Calu3 (cell line): ENCODE measurements around the gene BTBD10. TPM values are rescaled to one million over a fixed set of nuclear protein-coding genes. Genes with fewer than 3 reads are reported as not detected.

Experiments used
- BruUV-seq: library from RNA; stranded (reverse); fragments of 400-500 nt; replicated peaks from 2 replicates; lab custom pipeline; 2021; lab: Mats Ljungman, UMichigan
- CTCF ChIA-PET: fragments of 300-600 bp; sonication (Branson Sonifier 250); formaldehyde crosslinking; loops from one replicate; lab custom pipeline; 2022; ENCODE audit warnings: antibody characterized with exemption; lab: Charles Lee
- DNase-seq: peaks from one replicate; pipeline ENCODE4 v3.0.0; 2022
- H3K27ac Mint-ChIP-seq: one replicate; pipeline ENCODE4 v1.8.0; 2022; ENCODE audit warnings: mixed read lengths; ENCODE audit not compliant: unreplicated experiment
- H3K27me3 Mint-ChIP-seq: one replicate; pipeline ENCODE4 v1.8.0; 2022; ENCODE audit warnings: mixed read lengths; ENCODE audit not compliant: unreplicated experiment
- H3K36me3 Mint-ChIP-seq: one replicate; pipeline ENCODE4 v1.8.0; 2022; ENCODE audit warnings: mild to moderate bottlenecking, moderate library complexity, mixed read lengths; ENCODE audit not compliant: insufficient read depth, unreplicated experiment
- H3K4me1 Mint-ChIP-seq: one replicate; pipeline ENCODE4 v1.8.0; 2022; ENCODE audit warnings: mild to moderate bottlenecking, low read depth, mixed read lengths; ENCODE audit not compliant: unreplicated experiment
- H3K4me3 Mint-ChIP-seq: one replicate; pipeline ENCODE4 v1.8.0; 2022; ENCODE audit warnings: mild to moderate bottlenecking, low read depth, moderate library complexity, mixed read lengths; ENCODE audit not compliant: unreplicated experiment
- H3K9me3 Mint-ChIP-seq: one replicate; pipeline ENCODE4 v1.8.0; 2022; ENCODE audit warnings: low read depth, mixed read lengths; ENCODE audit not compliant: unreplicated experiment
- CTCF ChIP-seq: fragments of 200-600 bp; IDR thresholded peaks from one replicate; pipeline ENCODE4 v1.8.0; 2022; ENCODE audit warnings: antibody characterized with exemption; ENCODE audit not compliant: unreplicated experiment
- intact Hi-C: fragments of 100-400 bp; cut with micrococcal nuclease; formaldehyde crosslinking; loops from one replicate; pipeline ENCODE4 v1.10.0; 2022; ENCODE audit not compliant: unreplicated experiment
- total RNA-seq: library from RNA; stranded (reverse); gene quantifications from 2 replicates; pipeline ENCODE4 v1.2.3, GENCODE V29; 2022

Gene BTBD10
- total RNA-seq, 1 experiment from 2014 or later = 33.3 TPM

GRCh38 chr11:13434247-13435205, 28.5 kb downstream of the BTBD10 start:
- Mint-ChIP-seq H3K4me3 (no peak overlapping the region), H3K4me1 (peaks cover 9% of the 10 kb centered on the region), H3K27me3 (no peaks in the 10 kb centered on the region), H3K27ac (no peak overlapping the region), H3K9me3 (no peaks in the 10 kb centered on the region), H3K36me3 (no peaks in the 10 kb centered on the region)
- no peak for DNase-seq
- CTCF ChIA-PET = no interaction called here
- no peak for TF ChIP-seq CTCF
- intact Hi-C loops = no loop called here
- BruUV-seq = no TSS peak

GRCh38 chr11:13433437-13433836, 29.6 kb downstream of the BTBD10 start:
- Mint-ChIP-seq H3K9me3 (no peaks in the 10 kb centered on the region), H3K36me3 (no peaks in the 10 kb centered on the region), H3K27ac (no peak overlapping the region), H3K4me3 (no peak overlapping the region), H3K4me1 (peaks cover 9% of the 10 kb centered on the region), H3K27me3 (no peaks in the 10 kb centered on the region)
- no peak for TF ChIP-seq CTCF
- intact Hi-C loops = no loop called here
- no TSS peak for BruUV-seq
- DNase-seq = no peak
- CTCF ChIA-PET = interaction anchor here (1.0 kb wide), 1 partner anchor 9 kb away, joined by 4 read pairs; no protein-coding TSS in a partner anchor

- H3K36me3 Mint-ChIP-seq = no peaks in the 10 kb centered on the region
Measured at GRCh38 chr11:13429836-13430235, 33.2 kb downstream of the BTBD10 start.

GRCh38 chr11:13429288-13429687, 33.7 kb downstream of the BTBD10 start:
- intact Hi-C loops = no loop called here
- H3K27ac Mint-ChIP-seq = no peak overlapping the region
- peaks cover 13% of the 10 kb centered on the region for H3K4me1 Mint-ChIP-seq
- no peak for DNase-seq
- BruUV-seq = no TSS peak
- CTCF ChIA-PET = no interaction called here
- TF ChIP-seq CTCF = no peak
- H3K4me3 Mint-ChIP-seq = no peak overlapping the region
- no peaks in the 10 kb centered on the region for H3K27me3 Mint-ChIP-seq
- no peaks in the 10 kb centered on the region for H3K9me3 Mint-ChIP-seq
- no peaks in the 10 kb centered on the region for H3K36me3 Mint-ChIP-seq

More at GRCh38 chr11:13429836-13430235, 33.2 kb downstream of the BTBD10 start:
- H3K4me1 Mint-ChIP-seq = peaks cover 13% of the 10 kb centered on the region
- no peaks in the 10 kb centered on the region for H3K27me3 Mint-ChIP-seq
- no TSS peak for BruUV-seq
- CTCF ChIA-PET = no interaction called here
- H3K9me3 Mint-ChIP-seq = no peaks in the 10 kb centered on the region
- no peak for DNase-seq
- no peak overlapping the region for H3K27ac Mint-ChIP-seq
- H3K4me3 Mint-ChIP-seq = no peak overlapping the region
- TF ChIP-seq CTCF = no peak
- intact Hi-C loops = no loop called here
